WTC11 (cell line): ENCODE data around the gene SFT2D3. TPM values are rescaled to one million over a fixed set of nuclear protein-coding genes. Genes with fewer than 3 reads are reported as not detected.

Experiments used
- ATAC-seq: fragments of 200-7000 bp; cut with Tn5 transposase; 2 replicates; pipeline ENCODE4 v1.10.0; 2021; ENCODE audit warnings: mild to moderate bottlenecking, moderate library complexity
- CTCF ChIA-PET: fragments of 300-600 bp; sonication (Branson Sonifier 250); formaldehyde crosslinking; loops from one replicate; lab custom pipeline; 2021; ENCODE audit warnings: antibody characterized with exemption; lab: Charles Lee
- POLR2A ChIA-PET: fragments of 350-600 bp; sonication (Branson Sonifier 250); formaldehyde crosslinking; loops from one replicate; lab custom pipeline; 2021; ENCODE audit warnings: antibody characterized with exemption; lab: Charles Lee
- DNase-seq: peaks from one replicate; pipeline ENCODE4 v3.0.0; 2021; ENCODE audit warnings: low spot score
- H3K27ac Mint-ChIP-seq: 2 replicates; pipeline ENCODE4 v1.8.0; 2021; ENCODE audit warnings: mixed read lengths
- H3K27me3 Mint-ChIP-seq: 2 replicates; pipeline ENCODE4 v1.8.0; 2021; ENCODE audit warnings: low read depth, mild to moderate bottlenecking, moderate library complexity, mixed read lengths
- H3K36me3 Mint-ChIP-seq: 2 replicates; pipeline ENCODE4 v1.8.0; 2021; ENCODE audit warnings: mixed read lengths
- H3K4me1 Mint-ChIP-seq: 2 replicates; pipeline ENCODE4 v1.8.0; 2022; ENCODE audit warnings: mixed read lengths
- H3K4me3 Mint-ChIP-seq: 2 replicates; pipeline ENCODE4 v1.8.0; 2021; ENCODE audit warnings: mild to moderate bottlenecking, moderate library complexity, mixed read lengths
- H3K9me3 Mint-ChIP-seq: 2 replicates; pipeline ENCODE4 v1.8.0; 2021; ENCODE audit warnings: mixed read lengths
- E2F1 ChIP-seq: sonication (generic); formaldehyde crosslinking; IDR thresholded peaks from 2 replicates; pipeline ENCODE4 v1.8.0; 2022; ENCODE audit warnings: mild to moderate bottlenecking, missing genetic modification reagents
- FOXP4 ChIP-seq: sonication (generic); formaldehyde crosslinking; IDR thresholded peaks from 2 replicates; pipeline ENCODE4 v1.8.0; 2022; ENCODE audit warnings: mild to moderate bottlenecking, missing genetic modification reagents
- GRHL2 ChIP-seq: fragments of 250-450 bp; sonication (Bioruptor Pico); IDR thresholded peaks from 2 replicates; pipeline ENCODE4 v1.8.0; 2022; ENCODE audit warnings: mild to moderate bottlenecking, moderate library complexity; ENCODE audit not compliant: insufficient replicate concordance, severe bottlenecking
- NFATC4 ChIP-seq: fragments of 250-450 bp; sonication (Bioruptor Pico); IDR thresholded peaks from 2 replicates; pipeline ENCODE4 v1.9.0; 2021; ENCODE audit warnings: mild to moderate bottlenecking
- NR1H2 ChIP-seq: sonication (generic); formaldehyde crosslinking; IDR thresholded peaks from 2 replicates; pipeline ENCODE4 v1.9.0; 2021; ENCODE audit warnings: mild to moderate bottlenecking, moderate library complexity, missing genetic modification reagents
- SMAD3 ChIP-seq: sonication (generic); formaldehyde crosslinking; IDR thresholded peaks from 2 replicates; pipeline ENCODE4 v1.8.0; 2022; ENCODE audit warnings: missing genetic modification reagents, mild to moderate bottlenecking, borderline replicate concordance
- ZBTB21 ChIP-seq: sonication (generic); formaldehyde crosslinking; IDR thresholded peaks from 2 replicates; pipeline ENCODE4 v1.8.1; 2023; ENCODE audit warnings: mild to moderate bottlenecking, missing genetic modification reagents, borderline replicate concordance
- ZNF121 ChIP-seq: sonication (generic); formaldehyde crosslinking; IDR thresholded peaks from 2 replicates; pipeline ENCODE4 v1.8.0; 2023; ENCODE audit warnings: missing genetic modification reagents
- ZNF232 ChIP-seq: sonication (generic); formaldehyde crosslinking; IDR thresholded peaks from 2 replicates; pipeline ENCODE4 v1.8.0; 2022; ENCODE audit warnings: mild to moderate bottlenecking, missing genetic modification reagents
- ZNF317 ChIP-seq: sonication (generic); formaldehyde crosslinking; IDR thresholded peaks from 2 replicates; pipeline ENCODE4 v1.8.1; 2023; ENCODE audit warnings: low read depth, mild to moderate bottlenecking, moderate library complexity, missing genetic modification reagents, borderline replicate concordance
- ZNF396 ChIP-seq: fragments of 250-450 bp; sonication (Bioruptor Pico); IDR thresholded peaks from 2 replicates; pipeline ENCODE4 v1.8.0; 2021; ENCODE audit warnings: mild to moderate bottlenecking, moderate library complexity, borderline replicate concordance
- total RNA-seq: library from RNA; stranded (reverse); gene quantifications from 3 replicates; pipeline ENCODE4 v1.2.3, GENCODE V29; 2021
- TF ChIP-seq, protein P1 (sequence below): sonication (generic); formaldehyde crosslinking; IDR thresholded peaks from 2 replicates; pipeline ENCODE4 v1.8.1; 2023; ENCODE audit warnings: mild to moderate bottlenecking, missing genetic modification reagents
- TF ChIP-seq, protein P2 (sequence below): sonication (generic); formaldehyde crosslinking; IDR thresholded peaks from 2 replicates; pipeline ENCODE4 v1.8.0; 2022; ENCODE audit warnings: mild to moderate bottlenecking, missing genetic modification reagents
- TF ChIP-seq, protein P3 (sequence below): sonication (generic); formaldehyde crosslinking; IDR thresholded peaks from 2 replicates; pipeline ENCODE4 v1.8.0; 2023; ENCODE audit warnings: mild to moderate bottlenecking, missing genetic modification reagents
- TF ChIP-seq, protein P4 (sequence below): sonication (generic); formaldehyde crosslinking; IDR thresholded peaks from 2 replicates; pipeline ENCODE4 v1.8.1; 2023; ENCODE audit warnings: mild to moderate bottlenecking, moderate library complexity, missing genetic modification reagents
- TF ChIP-seq, protein P5 (sequence below): sonication (generic); formaldehyde crosslinking; IDR thresholded peaks from 2 replicates; pipeline ENCODE4 v1.8.1; 2022; ENCODE audit warnings: mild to moderate bottlenecking, moderate library complexity, missing genetic modification reagents

SFT2D3 gene
- total RNA-seq, 1 experiment from 2014 or later, result 10.5 TPM

- TF ChIP-seq, protein P1, sequence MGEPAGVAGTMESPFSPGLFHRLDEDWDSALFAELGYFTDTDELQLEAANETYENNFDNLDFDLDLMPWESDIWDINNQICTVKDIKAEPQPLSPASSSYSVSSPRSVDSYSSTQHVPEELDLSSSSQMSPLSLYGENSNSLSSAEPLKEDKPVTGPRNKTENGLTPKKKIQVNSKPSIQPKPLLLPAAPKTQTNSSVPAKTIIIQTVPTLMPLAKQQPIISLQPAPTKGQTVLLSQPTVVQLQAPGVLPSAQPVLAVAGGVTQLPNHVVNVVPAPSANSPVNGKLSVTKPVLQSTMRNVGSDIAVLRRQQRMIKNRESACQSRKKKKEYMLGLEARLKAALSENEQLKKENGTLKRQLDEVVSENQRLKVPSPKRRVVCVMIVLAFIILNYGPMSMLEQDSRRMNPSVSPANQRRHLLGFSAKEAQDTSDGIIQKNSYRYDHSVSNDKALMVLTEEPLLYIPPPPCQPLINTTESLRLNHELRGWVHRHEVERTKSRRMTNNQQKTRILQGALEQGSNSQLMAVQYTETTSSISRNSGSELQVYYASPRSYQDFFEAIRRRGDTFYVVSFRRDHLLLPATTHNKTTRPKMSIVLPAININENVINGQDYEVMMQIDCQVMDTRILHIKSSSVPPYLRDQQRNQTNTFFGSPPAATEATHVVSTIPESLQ (CRISPR knock-in tag), result no peak
- TF ChIP-seq FOXP4 (CRISPR knock-in tag), result no peak
- TF ChIP-seq ZNF121 (CRISPR knock-in tag), result no peak
These were observed 17.0 kb downstream of the SFT2D3 start (continued) for GRCh38 chr2:127718271-127718670.

DNA sequence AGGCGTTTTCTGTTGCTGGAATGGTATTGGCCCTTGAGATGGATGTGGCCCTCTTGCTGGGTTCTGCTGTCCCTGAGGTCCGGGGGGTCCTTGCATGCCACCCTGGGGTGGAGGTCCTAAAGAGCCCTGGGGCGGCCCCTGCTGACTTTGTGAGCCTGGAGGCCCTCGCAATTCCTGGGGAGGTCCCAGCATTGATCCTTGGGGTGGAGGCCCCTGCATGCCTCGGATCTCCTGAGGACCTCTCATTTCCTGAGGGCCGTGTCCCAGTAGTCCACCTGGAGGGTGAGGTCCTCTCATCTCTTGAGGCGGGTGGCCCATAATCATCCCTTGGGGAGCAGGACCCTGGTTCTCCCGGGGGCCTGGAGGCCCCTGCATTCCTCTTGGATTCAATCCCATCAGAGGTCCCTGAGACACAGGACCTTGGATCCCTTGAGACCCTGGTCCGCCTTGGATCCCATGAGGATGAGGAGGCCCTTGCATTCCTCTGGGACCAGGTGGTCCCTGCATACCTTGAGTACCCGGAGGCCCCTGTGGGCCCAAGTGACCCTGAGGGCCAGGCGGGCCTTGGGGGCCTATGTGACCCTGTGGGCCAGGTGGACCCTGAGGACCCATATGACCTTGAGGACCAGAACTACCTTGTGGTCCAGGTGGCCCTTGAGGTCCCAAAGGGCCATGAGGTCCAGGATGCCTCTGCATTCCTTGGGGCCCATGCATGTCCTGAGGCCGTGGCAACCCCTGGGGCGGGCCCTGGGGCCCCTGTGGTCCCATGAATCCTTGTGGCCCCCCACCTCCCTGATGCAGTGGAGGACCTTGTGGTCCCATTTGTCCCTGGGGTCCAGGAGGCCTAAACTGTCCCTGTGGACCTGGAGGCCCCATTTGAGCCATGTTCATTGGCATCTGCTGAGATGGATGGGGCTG lies 18.3 kb downstream of the SFT2D3 start:
- Mint-ChIP-seq H3K4me1 (peaks cover 4% of the 10 kb centered on the region), H3K4me3 (no peak overlapping the region), H3K27ac (no peak overlapping the region), H3K36me3 (peaks cover 56% of the 10 kb centered on the region), H3K27me3 (no peaks in the 10 kb centered on the region), H3K9me3 (no peaks in the 10 kb centered on the region)
- ChIA-PET CTCF (no interaction called here), POLR2A (no interaction called here)
- TF ChIP-seq GRHL2 (CRISPR knock-in tag) (no peak), SMAD3 (CRISPR knock-in tag) (no peak), FOXP4 (CRISPR knock-in tag) (no peak), ZBTB21 (CRISPR knock-in tag) (no peak), NFATC4 (CRISPR knock-in tag) (no peak), ZNF396 (no peak), ZNF232 (no peak)
- TF ChIP-seq, protein P2, sequence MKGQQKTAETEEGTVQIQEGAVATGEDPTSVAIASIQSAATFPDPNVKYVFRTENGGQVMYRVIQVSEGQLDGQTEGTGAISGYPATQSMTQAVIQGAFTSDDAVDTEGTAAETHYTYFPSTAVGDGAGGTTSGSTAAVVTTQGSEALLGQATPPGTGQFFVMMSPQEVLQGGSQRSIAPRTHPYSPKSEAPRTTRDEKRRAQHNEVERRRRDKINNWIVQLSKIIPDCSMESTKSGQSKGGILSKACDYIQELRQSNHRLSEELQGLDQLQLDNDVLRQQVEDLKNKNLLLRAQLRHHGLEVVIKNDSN, result no peak
- TF ChIP-seq, protein P3, sequence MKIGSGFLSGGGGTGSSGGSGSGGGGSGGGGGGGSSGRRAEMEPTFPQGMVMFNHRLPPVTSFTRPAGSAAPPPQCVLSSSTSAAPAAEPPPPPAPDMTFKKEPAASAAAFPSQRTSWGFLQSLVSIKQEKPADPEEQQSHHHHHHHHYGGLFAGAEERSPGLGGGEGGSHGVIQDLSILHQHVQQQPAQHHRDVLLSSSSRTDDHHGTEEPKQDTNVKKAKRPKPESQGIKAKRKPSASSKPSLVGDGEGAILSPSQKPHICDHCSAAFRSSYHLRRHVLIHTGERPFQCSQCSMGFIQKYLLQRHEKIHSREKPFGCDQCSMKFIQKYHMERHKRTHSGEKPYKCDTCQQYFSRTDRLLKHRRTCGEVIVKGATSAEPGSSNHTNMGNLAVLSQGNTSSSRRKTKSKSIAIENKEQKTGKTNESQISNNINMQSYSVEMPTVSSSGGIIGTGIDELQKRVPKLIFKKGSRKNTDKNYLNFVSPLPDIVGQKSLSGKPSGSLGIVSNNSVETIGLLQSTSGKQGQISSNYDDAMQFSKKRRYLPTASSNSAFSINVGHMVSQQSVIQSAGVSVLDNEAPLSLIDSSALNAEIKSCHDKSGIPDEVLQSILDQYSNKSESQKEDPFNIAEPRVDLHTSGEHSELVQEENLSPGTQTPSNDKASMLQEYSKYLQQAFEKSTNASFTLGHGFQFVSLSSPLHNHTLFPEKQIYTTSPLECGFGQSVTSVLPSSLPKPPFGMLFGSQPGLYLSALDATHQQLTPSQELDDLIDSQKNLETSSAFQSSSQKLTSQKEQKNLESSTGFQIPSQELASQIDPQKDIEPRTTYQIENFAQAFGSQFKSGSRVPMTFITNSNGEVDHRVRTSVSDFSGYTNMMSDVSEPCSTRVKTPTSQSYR, result no peak
- DNase-seq (no peak), ATAC-seq (no peak)

- CTCF ChIA-PET, result no interaction called here
- H3K36me3 Mint-ChIP-seq, result peaks cover 66% of the 10 kb centered on the region
- no peak for TF ChIP-seq E2F1 (CRISPR knock-in tag)
- TF ChIP-seq ZNF121 (CRISPR knock-in tag), result no peak
- TF ChIP-seq ZNF317 (CRISPR knock-in tag), result no peak
- TF ChIP-seq, protein P4, sequence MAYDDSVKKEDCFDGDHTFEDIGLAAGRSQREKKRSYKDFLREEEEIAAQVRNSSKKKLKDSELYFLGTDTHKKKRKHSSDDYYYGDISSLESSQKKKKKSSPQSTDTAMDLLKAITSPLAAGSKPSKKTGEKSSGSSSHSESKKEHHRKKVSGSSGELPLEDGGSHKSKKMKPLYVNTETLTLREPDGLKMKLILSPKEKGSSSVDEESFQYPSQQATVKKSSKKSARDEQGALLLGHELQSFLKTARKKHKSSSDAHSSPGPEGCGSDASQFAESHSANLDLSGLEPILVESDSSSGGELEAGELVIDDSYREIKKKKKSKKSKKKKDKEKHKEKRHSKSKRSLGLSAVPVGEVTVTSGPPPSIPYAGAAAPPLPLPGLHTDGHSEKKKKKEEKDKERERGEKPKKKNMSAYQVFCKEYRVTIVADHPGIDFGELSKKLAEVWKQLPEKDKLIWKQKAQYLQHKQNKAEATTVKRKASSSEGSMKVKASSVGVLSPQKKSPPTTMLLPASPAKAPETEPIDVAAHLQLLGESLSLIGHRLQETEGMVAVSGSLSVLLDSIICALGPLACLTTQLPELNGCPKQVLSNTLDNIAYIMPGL (CRISPR knock-in tag), result no peak
- TF ChIP-seq NR1H2 (CRISPR knock-in tag), result no peak
- TF ChIP-seq, protein P5, sequence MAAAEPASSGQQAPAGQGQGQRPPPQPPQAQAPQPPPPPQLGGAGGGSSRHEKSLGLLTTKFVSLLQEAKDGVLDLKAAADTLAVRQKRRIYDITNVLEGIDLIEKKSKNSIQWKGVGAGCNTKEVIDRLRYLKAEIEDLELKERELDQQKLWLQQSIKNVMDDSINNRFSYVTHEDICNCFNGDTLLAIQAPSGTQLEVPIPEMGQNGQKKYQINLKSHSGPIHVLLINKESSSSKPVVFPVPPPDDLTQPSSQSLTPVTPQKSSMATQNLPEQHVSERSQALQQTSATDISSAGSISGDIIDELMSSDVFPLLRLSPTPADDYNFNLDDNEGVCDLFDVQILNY (CRISPR knock-in tag), result no peak
These were observed 20.1 kb downstream of the SFT2D3 start for GRCh38 chr2:127721311-127721977.

More at GRCh38 chr2:127721311-127721977, 20.1 kb downstream of the SFT2D3 start:
- Mint-ChIP-seq H3K27me3 (no peaks in the 10 kb centered on the region), H3K27ac (no peak overlapping the region), H3K4me3 (no peak overlapping the region), H3K9me3 (no peaks in the 10 kb centered on the region), H3K4me1 (peaks cover 2% of the 10 kb centered on the region)
- DNase-seq, result no peak
- POLR2A ChIA-PET, result no interaction called here
- no peak for ATAC-seq
